Mucosa of gallbladder (tissue), 1 donor: ENCODE results near the gene AGPAT2. TPM values are rescaled to one million over a fixed set of nuclear protein-coding genes. Genes with fewer than 3 reads are reported as not detected.
A peak's percentile ranks its signal among the peaks of the same experiment; 100 is the strongest.

Experiments
- DNase-seq: peaks from one replicate; pipeline ENCODE4 v3.0.0-alpha.2; 2020; ENCODE audit warnings: low spot score
- total RNA-seq: library from RNA; stranded (reverse); gene quantifications from one replicate; pipeline ENCODE4 v1.2.1, GENCODE V29; 2021
- donor health status: DM: no; HTN: no; CAD: no.

AGPAT2 gene
- total RNA-seq, 1 donor from 2014 or later, result 81.7 TPM

- peak; percentile 75 for DNase-seq
Measured at GRCh38 chr9:136625101-136626065, 61.9 kb downstream of the AGPAT2 start.

DNA sequence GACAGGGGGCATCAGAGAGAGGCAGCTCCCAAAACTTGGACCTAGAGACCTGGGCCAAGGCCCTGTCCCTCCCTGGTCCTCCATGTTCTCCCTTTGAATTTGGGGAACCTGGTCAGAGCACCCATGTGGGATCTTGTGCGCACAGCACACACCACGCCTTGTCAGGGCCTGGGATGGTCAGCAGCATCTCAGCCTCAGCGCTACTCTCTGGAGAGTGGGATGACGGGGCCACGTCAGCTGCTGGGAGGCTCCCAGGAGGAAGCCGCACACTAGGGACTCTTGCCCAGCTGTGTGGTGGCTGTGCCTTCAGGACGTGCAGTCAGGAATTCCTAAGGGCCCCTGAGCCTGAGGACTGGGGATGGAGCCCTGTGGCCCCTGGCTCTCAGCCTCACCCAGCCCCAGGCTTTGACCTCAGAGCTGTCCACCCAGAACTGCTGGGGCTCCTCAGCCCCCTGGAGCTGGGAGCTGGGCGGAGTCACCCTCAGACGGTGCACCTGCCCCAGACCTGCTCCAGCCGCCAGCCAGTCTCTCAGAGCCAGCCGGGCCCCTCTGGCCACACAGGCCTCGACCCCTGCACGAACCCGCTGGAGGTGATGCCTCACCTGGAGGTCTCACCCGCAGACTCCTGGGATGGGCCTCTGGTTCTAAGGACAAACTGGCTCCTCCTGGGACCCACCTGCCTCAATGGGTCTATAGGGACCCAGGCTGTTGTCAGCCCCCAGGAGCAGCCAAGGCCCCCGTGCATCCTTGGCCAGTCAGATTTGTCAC lies 62.9 kb downstream of the AGPAT2 start:
- DNase-seq, result no peak

- DNase-seq, result no peak
Measured at GRCh38 chr9:136623842-136624183, 63.4 kb downstream of the AGPAT2 start.

Other genes with a start within 250 kb of the AGPAT2 start
- gene INPP5E, start 247.6 kb downstream of the AGPAT2 start, total RNA-seq, result 18.7 TPM
- 78.4 TPM for gene SEC16A, start 204.4 kb downstream of the AGPAT2 start, total RNA-seq
- gene NOTCH1, start 141.4 kb downstream of the AGPAT2 start, total RNA-seq, result 51.6 TPM
- 62.2 TPM for gene EGFL7, start 24.5 kb downstream of the AGPAT2 start, total RNA-seq
- 8.8 TPM for gene DIPK1B, start 25.1 kb upstream of the AGPAT2 start, total RNA-seq
- gene LCN10, start 55.5 kb upstream of the AGPAT2 start, total RNA-seq, result 11.4 TPM
- 12.8 TPM for gene LCN6, start 61.1 kb upstream of the AGPAT2 start, total RNA-seq
- not detected for gene LCN8, start 70.8 kb upstream of the AGPAT2 start, total RNA-seq
- gene LCN15, start 77.1 kb upstream of the AGPAT2 start, total RNA-seq, result not detected
- 81.3 TPM for gene TMEM141, start 103.9 kb upstream of the AGPAT2 start, total RNA-seq
- 2.3 TPM for gene CCDC183, start 108.9 kb upstream of the AGPAT2 start, total RNA-seq
- gene RABL6, start 120.5 kb upstream of the AGPAT2 start, total RNA-seq, result 91.0 TPM
- gene AJM1, start 155.0 kb upstream of the AGPAT2 start, total RNA-seq, result 19.4 TPM
- 150 TPM for gene PHPT1, start 162.0 kb upstream of the AGPAT2 start, total RNA-seq
- 38.6 TPM for gene MAMDC4, start 164.9 kb upstream of the AGPAT2 start, total RNA-seq
- gene EDF1, start 178.9 kb upstream of the AGPAT2 start, total RNA-seq, result 342 TPM
- 19.6 TPM for gene TRAF2, start 199.1 kb upstream of the AGPAT2 start, total RNA-seq